ENCODE results near the gene CIBAR2. TPM values are rescaled to one million over a fixed set of nuclear protein-coding genes. Genes with fewer than 3 reads are reported as not detected.

Gene CIBAR2
- total RNA-seq, 1 donor from 2014 or later, result not detected

DNA sequence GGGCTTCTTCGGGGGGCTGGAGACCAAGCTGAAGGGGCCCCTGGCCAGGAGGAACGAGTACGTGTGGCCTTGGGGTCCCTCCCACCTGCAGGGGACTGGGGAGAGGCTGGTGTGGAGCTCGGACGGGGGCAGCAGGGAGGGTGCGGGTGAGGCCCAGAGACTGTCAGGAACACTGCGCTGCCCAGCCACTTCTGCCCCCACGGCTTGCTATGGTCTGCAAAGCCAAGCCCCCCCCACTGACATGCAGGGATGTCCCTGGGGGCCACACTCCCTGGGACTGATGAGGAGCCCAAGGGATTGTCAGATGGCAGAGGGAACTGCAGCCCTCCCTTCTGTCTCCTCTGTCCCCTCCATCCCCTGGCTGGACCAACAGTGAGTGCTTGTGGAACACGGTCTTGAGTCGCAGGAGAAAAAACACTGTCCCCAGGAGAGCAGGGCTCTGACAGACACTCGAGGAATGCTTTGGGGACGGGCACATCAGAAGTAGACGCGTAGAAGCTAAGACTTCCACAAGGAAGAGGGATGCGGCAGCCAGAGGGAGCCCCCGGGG lies 34.6 kb downstream of the CIBAR2 start:
- no peak overlapping the region for H3K4me3 ChIP-seq (ENCODE audit: low read depth, low read length)
- TF ChIP-seq, protein P1, sequence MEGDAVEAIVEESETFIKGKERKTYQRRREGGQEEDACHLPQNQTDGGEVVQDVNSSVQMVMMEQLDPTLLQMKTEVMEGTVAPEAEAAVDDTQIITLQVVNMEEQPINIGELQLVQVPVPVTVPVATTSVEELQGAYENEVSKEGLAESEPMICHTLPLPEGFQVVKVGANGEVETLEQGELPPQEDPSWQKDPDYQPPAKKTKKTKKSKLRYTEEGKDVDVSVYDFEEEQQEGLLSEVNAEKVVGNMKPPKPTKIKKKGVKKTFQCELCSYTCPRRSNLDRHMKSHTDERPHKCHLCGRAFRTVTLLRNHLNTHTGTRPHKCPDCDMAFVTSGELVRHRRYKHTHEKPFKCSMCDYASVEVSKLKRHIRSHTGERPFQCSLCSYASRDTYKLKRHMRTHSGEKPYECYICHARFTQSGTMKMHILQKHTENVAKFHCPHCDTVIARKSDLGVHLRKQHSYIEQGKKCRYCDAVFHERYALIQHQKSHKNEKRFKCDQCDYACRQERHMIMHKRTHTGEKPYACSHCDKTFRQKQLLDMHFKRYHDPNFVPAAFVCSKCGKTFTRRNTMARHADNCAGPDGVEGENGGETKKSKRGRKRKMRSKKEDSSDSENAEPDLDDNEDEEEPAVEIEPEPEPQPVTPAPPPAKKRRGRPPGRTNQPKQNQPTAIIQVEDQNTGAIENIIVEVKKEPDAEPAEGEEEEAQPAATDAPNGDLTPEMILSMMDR (IDR thresholded peaks at IDR 0.05; ENCODE audit: insufficient read depth, low read length, poor library complexity, severe bottlenecking), result no peak
- peaks cover 12% of the 10 kb centered on the region for H3K27me3 ChIP-seq (ENCODE audit: control insufficient read depth, insufficient read depth, low read length)
- no peaks in the 10 kb centered on the region for H3K36me3 ChIP-seq (ENCODE audit: control insufficient read depth, insufficient read depth, low read length)
- no peak for DNase-seq (ENCODE audit: low read depth)

GRCh38 chr16:85077039-85077438 lies 35.2 kb downstream of the CIBAR2 start:
- Histone ChIP-seq H3K27me3 (ENCODE audit: control insufficient read depth, insufficient read depth, low read length) (peaks cover 6% of the 10 kb centered on the region), H3K4me3 (ENCODE audit: low read depth, low read length) (no peak overlapping the region), H3K36me3 (ENCODE audit: control insufficient read depth, insufficient read depth, low read length) (no peaks in the 10 kb centered on the region)
- TF ChIP-seq, protein P1 (IDR thresholded peaks at IDR 0.05; ENCODE audit: insufficient read depth, low read length, poor library complexity, severe bottlenecking), result no peak
- no peak for DNase-seq (ENCODE audit: low read depth)

GRCh38 chr16:85075236-85075924 lies 36.9 kb downstream of the CIBAR2 start:
- TF ChIP-seq, protein P1 (IDR thresholded peaks at IDR 0.05; ENCODE audit: insufficient read depth, low read length, poor library complexity, severe bottlenecking), result no peak
- no peak overlapping the region for H3K4me3 ChIP-seq (ENCODE audit: low read depth, low read length)
- peaks cover 1% of the 10 kb centered on the region for H3K36me3 ChIP-seq (ENCODE audit: control insufficient read depth, insufficient read depth, low read length)
- no peak for DNase-seq (ENCODE audit: low read depth)
- H3K27me3 ChIP-seq (ENCODE audit: control insufficient read depth, insufficient read depth, low read length), result no peaks in the 10 kb centered on the region

GRCh38 chr16:85074225-85074914 lies 37.9 kb downstream of the CIBAR2 start:
- H3K27me3 ChIP-seq (ENCODE audit: control insufficient read depth, insufficient read depth, low read length), result no peaks in the 10 kb centered on the region
- TF ChIP-seq, protein P1 (IDR thresholded peaks at IDR 0.05; ENCODE audit: insufficient read depth, low read length, poor library complexity, severe bottlenecking), result no peak
- DNase-seq (ENCODE audit: low read depth), result no peak
- H3K4me3 ChIP-seq (ENCODE audit: low read depth, low read length), result no peak overlapping the region
- peaks cover 1% of the 10 kb centered on the region for H3K36me3 ChIP-seq (ENCODE audit: control insufficient read depth, insufficient read depth, low read length)

GRCh38 chr16:85072947-85073346 lies 39.3 kb downstream of the CIBAR2 start:
- TF ChIP-seq, protein P1 (IDR thresholded peaks at IDR 0.05; ENCODE audit: insufficient read depth, low read length, poor library complexity, severe bottlenecking), result no peak
- H3K36me3 ChIP-seq (ENCODE audit: control insufficient read depth, insufficient read depth, low read length), result peaks cover 1% of the 10 kb centered on the region
- H3K27me3 ChIP-seq (ENCODE audit: control insufficient read depth, insufficient read depth, low read length), result no peaks in the 10 kb centered on the region
- no peak for DNase-seq (ENCODE audit: low read depth)
- H3K4me3 ChIP-seq (ENCODE audit: low read depth, low read length), result no peak overlapping the region
